Choroid plexus epithelial cell (primary cell): ENCODE measurements around the gene COX7A1.

ENCODE experiments used
- DNase-seq: peaks from one replicate; pipeline ENCODE4 v3.0.0-alpha.2; 2010; ENCODE audit warnings: low read depth
- H3K4me3 ChIP-seq: 2 replicates; pipeline ENCODE4 v1.5.1; 2011; ENCODE audit warnings: low read depth, mild to moderate bottlenecking, control low read depth, low read length, moderate library complexity
- CTCF ChIP-seq: conservative IDR thresholded peaks from 2 replicates; pipeline ENCODE4 v1.5.1; 2011; ENCODE audit warnings: low read depth, mild to moderate bottlenecking, control low read depth, inconsistent platforms, low read length, moderate library complexity

Gene COX7A1

GRCh38 chr19:36151144-36152018, 866 bp downstream of the COX7A1 start:
- peak overlapping the region; percentile 60 for H3K4me3 ChIP-seq
- peak; percentile 20 for DNase-seq
- no peak for TF ChIP-seq CTCF

- DNase-seq: no peak
- no peak overlapping the region for H3K4me3 ChIP-seq
- TF ChIP-seq CTCF: no peak
These were observed 1.7 kb downstream of the COX7A1 start for GRCh38 chr19:36150586-36150985.

- no peak for TF ChIP-seq CTCF
- DNase-seq: no peak
- H3K4me3 ChIP-seq: no peak overlapping the region
These were observed 2.4 kb downstream of the COX7A1 start for GRCh38 chr19:36149673-36150406.

GRCh38 chr19:36144624-36145023, 7.6 kb downstream of the COX7A1 start:
- no peak overlapping the region for H3K4me3 ChIP-seq
- no peak for TF ChIP-seq CTCF
- no peak for DNase-seq

GRCh38 chr19:36142496-36142895, 9.8 kb downstream of the COX7A1 start:
- TF ChIP-seq CTCF: no peak
- no peak overlapping the region for H3K4me3 ChIP-seq
- no peak for DNase-seq

GRCh38 chr19:36142046-36142445, 10.2 kb downstream of the COX7A1 start:
- no peak for TF ChIP-seq CTCF
- no peak for DNase-seq
- H3K4me3 ChIP-seq: no peak overlapping the region
